HG03139 (cell line): ENCODE data around the gene FBXO44.

ENCODE experiments used
- ATAC-seq: cut with Tn5 transposase; IDR thresholded peaks from one replicate; pipeline ENCODE4 v1.9.1; 2021; ENCODE audit not compliant: unreplicated experiment

FBXO44 gene

DNA sequence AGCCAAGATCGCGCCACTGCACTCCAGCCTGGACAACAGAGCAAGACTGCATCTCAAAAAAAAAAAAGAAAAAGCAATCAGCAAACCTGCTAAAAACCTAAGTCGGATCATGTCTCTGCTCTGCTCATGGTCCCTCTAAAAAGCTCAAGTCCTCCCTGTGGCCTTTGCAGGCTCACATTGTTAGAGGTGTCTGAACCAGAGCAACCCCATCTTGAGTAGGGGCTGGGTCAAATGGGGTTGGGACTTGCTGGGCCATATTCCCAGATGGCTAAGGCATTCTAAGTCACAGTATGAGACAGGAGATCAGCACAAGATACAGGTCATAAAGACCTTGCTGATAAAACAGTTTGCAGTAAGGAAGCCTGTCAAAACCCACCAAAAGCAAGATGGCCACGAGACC lies 33.8 kb downstream of the FBXO44 start:
- ATAC-seq, result no peak

DNA sequence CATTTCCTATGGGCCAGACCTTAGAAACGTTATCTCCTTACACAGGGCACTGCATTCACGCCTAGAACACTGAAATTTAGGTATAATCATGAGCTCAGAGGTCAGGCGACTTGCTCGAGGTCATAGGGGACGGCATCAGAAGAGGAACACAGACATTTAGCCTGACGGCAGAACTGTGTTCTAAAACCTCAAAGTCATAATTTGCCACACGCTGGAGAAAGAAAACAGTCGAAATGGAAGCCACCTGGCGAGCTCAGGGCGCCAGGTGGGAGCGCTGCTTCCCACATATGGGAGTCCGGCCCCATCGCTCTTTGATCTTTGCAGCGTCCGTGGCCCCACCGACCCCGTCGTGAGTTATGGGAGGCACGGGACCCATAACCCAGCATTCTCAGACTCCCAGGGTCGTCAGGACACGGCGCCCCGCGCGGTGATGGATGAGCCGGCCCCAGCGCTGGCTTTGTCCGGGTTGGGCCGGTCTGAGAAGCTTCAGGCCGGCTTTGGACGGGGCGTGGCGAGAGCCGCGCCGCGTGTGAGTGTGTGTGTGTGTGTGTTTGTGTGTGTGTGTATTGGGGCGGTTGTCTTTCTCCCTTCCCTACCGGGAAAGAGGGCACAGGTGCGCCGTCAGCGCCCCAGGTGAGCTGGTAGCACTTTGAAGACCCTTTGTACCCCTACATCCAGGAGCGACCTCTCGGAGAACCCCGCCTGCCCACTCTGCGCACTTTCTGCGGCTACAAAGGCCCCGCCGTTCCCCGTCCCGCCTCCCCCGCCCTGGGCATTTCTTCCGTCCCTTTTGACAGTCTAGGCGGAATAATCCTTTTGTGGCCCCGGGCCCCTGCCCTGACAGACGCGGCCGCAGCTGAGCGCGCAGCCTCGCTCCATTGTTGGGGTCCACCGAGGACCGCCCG lies 36.0 kb downstream of the FBXO44 start:
- no peak for ATAC-seq

DNA sequence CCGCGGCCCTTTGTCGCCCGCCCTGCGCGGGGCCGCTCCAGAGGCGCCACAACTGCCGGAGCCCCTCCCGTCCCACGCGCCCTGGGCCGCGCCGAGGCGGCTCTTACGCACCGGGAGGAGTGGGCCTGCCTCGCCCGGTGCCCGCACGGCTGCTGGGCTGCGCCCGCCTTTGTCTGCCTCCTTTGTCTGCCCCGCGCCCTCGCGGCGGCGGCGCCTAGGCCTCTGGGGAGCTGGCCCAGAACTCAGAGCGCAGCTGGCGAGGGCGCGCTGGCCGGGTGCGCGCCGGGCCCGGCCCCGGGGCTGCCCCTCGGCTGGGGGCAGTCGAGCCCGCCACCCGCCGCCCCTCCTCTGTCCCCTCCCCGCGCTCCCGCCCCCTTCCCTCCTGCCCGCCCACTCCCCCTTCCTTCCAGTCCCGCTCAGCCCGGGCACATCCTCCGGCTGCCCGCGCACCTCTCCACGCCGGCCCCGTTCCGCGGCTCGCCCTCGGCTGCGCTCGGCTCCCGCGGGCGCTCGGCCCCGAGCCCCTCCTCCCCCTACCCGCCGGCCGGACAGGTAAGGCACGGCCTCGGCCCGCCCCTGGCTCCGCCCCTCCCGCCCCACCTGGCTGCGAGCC lies 36.7 kb downstream of the FBXO44 start, which contains the start of gene DRAXIN:
Gene DRAXIN, plus strand, starts transcription at position 409 of the 613 bp plus-strand sequence. CDS start 14,549 bp downstream, outside the sequence.
- no peak for ATAC-seq

DNA sequence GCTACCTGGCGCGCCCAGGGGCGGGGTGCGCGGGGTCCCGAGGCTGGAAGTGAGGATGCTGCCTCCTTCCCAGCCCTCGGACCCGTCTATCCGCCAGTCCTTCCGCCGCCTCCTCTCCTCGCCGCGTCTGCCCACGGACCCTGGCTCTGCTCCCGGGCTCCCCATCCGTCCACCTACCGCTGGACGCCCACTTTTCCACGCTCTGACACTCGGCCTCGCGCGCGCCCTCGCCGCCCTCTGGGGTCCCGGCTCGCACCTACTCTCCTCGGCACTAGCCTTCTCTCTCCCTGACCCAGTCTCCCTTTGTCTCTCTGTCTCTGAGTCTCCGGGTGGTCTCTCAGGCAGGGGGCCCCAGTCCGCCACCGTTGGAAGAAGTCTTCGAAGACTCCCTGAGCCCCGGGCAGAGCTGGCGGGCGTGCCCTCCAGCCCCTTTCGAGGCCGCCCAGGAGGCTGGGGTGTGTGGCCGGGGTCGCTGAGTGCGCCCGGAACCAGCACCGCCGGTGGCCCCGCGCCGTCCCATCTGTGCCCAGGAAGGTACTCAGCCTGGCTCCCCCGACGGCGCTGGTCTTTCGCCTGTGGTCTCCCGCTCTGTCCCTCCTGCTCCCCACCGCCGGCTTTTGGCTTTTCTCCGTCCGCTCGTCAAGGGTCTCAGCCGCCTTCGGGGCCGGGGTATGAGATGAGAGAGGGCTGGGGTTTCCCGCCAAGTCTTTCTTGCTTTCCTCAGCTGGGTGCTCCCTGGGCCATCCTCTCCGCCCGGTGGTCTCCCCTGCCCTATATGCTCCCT lies 37.4 kb downstream of the FBXO44 start:
- no peak for ATAC-seq

- no peak for ATAC-seq
Observed at GRCh38 chr1:11693024-11693590, 38.4 kb downstream of the FBXO44 start.

GRCh38 chr1:11693917-11694316 lies 39.2 kb downstream of the FBXO44 start:
- ATAC-seq, result no peak

GRCh38 chr1:11695861-11696260 lies 41.2 kb downstream of the FBXO44 start:
- ATAC-seq, result no peak

GRCh38 chr1:11697188-11697892 lies 42.7 kb downstream of the FBXO44 start:
- no peak for ATAC-seq

- ATAC-seq, result no peak
Observed at GRCh38 chr1:11697893-11698210, 43.2 kb downstream of the FBXO44 start.

- no peak for ATAC-seq
Observed at GRCh38 chr1:11700601-11701467, 46.2 kb downstream of the FBXO44 start.

DNA sequence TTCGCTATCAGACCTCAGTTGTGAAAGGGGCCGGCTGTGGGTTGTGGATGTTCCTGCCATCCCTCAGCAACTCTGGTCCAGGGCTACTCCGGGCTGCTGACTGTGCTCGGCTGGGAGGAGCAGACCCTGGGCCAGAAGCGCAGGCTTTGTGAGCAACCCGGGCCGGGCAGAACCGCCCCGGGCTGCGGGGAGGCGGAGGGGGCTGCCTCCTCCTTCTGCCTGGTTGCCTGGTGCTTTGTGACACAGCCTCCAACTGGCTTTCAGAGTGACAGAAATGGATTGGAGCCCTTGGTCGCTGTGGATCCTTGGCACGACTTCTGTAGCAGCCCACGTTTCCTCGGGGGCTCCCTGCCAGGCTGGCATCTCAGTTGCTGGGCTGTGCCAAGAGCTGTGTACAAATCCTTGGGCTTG lies 46.9 kb downstream of the FBXO44 start:
- ATAC-seq, result no peak

DNA sequence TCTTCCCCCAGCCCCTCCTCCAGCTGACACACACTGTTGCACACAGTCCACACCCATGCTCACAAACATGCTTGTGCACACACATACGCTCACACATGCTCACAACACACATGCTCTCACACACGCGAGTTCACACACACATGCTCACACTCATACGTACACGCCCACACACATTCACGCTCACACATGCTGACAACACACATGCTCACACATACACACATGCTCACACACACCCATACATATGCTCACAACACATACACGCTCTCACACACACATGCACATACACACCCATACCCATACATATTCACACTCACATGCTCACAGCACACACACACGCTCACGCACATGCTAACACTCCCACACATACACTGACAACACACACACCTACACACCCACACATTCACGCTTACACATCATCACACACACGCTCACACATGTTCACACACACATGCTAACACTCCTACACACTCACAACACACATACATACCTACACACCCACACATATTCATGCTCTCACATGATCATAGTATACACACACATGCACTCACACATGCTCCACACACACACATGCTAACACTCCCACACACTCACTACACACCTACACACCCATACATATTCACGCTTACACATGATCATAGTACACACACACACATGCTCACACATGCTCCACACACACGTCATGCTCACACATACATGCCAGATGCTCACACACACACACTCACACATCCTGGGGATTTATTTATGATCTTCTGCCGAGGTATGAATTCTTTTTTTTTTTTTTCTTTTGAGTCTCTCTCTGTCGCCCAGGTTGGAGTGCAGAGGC lies 47.5 kb downstream of the FBXO44 start:
- no peak for ATAC-seq

- no peak for ATAC-seq
Observed at GRCh38 chr1:11703357-11704193, 48.9 kb downstream of the FBXO44 start.

DNA sequence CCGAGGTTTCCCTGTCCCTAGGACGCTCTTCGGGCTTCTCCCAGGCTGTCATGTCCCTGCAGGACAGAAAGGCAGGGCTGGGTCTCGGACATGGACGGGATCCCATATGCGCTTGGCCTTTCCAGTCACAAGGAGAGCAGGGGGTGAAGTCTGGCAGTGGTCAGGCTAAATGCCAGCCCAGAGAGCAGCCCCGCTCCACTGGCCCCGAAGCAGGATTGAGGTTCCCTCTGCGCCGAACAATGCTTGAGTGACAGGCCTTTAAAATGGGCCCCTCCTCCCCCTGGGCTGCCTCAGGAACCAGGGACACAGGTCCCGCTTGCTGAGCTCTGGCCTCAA lies 49.5 kb downstream of the FBXO44 start:
- ATAC-seq, result no peak

DNA sequence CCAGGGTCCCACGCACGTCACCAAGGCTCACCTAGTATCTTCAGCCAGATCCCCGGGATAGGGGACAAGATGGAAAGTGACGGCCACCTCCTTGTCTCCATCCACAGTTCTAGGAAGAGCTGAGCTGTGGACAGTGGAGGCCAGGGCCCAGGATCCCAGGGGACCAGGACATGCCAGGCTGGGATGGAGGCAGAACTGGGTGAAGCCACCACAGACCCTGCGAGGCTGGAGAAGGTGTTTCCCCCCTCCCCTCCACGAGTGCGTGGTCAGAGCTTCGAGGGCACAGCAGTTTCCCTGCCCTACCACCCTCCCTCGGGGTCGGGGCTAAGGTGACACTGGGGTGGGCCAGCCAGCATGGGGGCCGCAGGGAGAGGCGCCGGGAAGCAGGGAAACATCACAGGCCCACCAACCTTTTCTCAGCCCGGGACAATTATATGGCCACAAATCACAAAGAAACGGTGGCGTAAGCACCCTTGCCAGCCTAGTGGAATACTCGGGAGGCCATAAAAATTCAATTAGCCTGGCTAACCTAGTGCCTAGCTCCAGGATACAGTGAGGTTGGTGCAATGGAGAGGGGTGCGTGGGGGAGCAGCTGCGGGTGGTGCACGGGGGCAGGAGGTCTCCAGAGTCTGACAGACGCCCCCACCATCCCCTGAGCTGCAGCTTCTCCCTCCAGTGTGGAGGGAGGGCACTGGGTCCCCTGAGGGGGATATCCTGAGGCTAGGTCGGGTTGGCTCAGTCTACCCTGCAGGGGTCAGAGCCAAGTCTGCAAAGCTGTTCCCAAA lies 50.2 kb downstream of the FBXO44 start:
- ATAC-seq, result no peak

GRCh38 chr1:11705596-11705995 lies 50.9 kb downstream of the FBXO44 start:
- no peak for ATAC-seq

DNA sequence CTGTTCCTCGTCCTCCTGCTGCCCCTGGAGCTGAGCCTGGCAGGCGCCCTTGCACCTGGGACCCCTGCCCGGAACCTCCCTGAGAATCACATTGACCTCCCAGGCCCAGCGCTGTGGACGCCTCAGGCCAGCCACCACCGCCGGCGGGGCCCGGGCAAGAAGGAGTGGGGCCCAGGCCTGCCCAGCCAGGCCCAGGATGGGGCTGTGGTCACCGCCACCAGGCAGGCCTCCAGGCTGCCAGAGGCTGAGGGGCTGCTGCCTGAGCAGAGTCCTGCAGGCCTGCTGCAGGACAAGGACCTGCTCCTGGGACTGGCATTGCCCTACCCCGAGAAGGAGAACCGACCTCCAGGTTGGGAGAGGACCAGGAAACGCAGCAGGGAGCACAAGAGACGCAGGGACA lies 51.6 kb downstream of the FBXO44 start:
- no peak for ATAC-seq
